Activated effector memory CD4-positive, alpha-beta T cell treated with Interleukin-2 at 50 U/mL for 16 hours (primary cell): Measurements from ENCODE around the gene GRID1.

Source experiments
- DNase-seq: peaks from one replicate; pipeline ENCODE4 v3.0.0-alpha.2; 2020

GRID1 gene

DNA sequence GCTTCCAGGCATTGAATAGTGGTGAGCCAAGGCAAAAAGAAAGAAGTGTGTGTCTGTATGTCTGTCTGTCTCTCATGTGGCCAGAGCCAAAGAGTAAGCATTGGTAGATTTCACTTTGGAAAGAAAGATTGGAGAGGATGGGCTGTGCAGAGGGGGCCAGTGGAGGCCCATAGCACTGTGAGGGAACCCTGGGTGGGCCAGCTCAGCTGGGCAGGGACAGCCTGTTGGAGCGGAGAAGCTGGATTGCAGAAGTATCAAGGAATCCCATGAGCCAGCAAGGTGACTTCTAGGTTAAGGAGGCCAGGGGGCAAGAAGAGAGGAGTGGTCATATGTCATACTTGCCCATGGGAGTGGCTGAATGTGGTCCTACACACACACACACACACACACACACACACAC lies 1.5 kb upstream of the GRID1 start:
- DNase-seq = no peak

DNA sequence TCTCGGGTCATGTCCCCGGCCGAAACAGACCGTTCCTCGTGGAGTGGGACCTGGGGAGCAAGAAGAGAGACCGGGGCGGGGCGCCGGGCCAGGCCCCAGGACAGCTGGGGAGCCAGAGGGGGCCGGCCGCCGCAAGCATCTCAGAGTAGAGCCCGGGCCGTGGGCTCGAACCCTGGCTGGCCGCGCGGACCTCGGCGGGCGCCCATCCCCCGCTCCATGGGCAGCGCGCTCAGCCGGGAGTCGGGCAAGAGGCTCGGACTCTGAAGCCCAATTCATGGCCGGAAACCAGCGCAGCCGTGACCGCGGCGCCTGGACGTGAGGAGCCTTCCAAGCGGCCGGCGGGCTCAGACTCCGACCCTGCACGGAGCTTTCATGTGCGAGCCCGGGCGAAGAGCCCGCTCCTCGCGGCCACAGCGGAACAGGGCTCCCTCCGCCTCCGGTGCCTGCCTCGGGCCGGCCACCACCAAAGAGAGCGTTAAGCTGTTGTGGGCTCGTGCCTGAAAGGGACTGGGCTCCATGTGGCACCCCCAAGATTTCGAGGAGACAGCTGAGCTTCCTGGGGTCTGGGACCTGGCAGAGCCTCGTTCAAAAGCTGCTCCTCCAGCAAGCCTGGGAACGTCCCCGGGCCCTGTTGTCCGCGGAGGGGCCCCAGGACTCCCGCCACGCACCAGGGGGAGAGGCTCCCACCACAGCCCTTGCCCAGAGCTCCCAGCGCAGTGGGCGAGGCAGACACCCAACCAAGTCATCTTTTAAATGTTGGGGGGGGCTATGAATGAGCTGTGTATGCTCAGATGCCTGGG lies 757 bp upstream of the GRID1 start:
- no peak for DNase-seq

DNA sequence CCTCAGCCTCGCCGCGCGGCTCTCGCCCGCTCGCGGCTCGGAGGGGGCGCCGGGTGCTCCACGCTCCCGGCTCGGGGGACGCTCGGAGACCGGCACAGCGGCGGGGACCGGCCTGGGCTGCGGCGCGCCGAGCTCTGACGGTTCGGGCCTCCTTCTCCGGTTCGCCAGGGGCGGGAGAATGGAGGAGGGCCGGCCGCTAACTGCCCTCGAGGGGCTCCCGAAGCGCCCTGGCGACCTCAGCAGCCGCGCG lies 232 bp upstream of the GRID1 start:
- DNase-seq = no peak

DNA sequence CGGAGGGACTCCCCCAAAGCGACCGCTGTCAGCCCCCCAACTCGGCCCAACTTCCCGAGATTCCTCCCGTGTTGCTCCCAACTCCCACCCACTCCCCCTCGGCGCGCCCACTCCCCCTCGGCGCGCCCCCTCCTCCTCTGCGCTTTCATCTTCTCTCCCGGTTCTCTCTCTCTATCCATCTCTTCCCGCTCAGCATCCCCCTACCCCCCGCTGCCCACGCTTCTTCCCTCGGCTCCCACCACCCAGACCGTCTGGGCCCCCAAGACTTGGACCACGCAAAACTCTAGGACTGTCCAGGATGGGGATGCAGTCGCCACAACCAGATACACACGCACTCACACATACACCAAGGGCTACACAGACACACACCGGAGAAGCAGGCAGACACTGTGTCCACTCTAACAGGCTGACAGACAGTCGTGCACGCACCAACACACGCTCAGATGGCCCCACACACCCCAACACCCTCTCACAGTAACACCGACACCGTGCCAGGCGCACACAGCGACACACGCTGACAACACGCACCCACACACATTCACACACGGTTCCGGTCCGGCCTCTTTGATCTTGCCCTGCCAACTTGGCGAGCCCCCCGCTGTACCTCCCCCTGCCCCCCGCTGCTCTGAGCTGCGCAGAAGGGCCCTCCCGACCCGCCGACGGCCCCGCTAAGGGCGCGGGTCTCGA lies 1.1 kb downstream of the GRID1 start:
- no peak for DNase-seq

DNA sequence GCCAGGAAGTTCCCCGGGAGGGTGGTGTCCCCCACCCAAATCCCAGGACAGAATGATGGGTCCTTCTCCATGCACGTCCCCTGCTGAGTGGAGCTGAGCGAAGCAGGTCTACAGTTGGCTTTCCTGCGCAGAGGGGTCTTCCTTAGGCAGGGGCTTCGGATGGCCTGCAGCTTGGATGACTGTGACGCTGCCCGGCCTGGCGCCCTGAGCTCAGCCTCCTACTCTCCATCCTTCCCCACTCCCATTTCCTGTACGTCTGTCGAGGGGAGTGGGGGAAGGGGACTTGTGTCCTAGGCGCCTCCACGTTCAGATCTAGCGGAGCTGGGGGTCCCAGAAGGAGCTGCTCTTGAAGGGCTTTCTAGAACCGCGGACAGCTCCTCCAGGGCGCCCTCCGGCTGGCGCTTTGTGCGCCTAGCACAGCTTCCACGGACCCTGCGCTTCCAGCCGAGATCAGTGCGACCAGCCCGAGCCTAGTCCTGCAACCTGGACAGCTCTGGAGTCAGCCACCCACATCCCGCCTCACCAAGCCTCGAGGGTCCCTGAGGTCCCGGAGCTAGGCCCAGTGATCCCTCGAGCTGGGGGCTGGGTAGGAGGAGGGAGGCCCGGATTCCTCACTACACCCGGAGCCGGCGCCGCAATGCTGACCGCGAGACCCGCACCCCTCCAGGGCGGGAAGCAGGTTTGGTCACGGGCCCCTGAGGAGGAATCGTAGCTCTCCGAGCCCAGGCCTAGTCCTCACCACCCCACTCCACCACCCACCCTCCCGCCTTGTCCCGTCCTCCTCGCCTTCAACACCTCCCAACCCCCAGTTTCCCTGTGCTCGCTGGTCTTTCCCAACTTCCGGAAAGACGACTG lies 1.9 kb downstream of the GRID1 start:
- no peak for DNase-seq

DNA sequence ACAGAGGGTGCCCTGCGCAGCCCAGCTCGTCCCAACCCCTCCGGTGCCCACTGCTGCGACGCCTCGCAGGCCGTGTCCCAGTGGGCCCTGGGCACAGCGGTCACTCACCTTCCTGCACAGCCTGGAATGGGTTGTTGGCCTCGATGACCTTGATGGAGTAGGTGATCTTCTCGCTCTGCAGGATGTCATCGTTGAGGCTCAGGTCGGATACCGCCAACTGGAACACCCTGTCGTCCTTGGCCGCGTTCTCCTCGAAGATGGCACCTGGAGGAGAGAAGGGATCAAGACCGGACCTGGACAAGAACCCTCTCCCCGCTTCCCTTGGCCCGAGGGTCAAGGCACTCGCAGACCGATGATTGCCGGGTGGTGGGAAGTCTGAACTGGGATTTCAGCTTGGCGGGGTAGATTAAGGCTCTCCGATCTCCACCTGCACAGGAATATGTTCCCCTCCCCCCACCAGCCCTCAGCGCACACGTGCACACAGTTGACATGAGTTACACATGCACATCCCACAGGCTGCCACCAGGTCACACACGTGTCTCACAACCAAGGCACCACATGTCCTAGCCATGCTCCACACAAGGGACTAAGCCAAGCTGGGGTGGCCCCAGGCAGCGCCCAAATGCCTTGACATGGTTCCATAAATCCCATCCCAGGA lies 2.6 kb downstream of the GRID1 start:
- DNase-seq = no peak

DNA sequence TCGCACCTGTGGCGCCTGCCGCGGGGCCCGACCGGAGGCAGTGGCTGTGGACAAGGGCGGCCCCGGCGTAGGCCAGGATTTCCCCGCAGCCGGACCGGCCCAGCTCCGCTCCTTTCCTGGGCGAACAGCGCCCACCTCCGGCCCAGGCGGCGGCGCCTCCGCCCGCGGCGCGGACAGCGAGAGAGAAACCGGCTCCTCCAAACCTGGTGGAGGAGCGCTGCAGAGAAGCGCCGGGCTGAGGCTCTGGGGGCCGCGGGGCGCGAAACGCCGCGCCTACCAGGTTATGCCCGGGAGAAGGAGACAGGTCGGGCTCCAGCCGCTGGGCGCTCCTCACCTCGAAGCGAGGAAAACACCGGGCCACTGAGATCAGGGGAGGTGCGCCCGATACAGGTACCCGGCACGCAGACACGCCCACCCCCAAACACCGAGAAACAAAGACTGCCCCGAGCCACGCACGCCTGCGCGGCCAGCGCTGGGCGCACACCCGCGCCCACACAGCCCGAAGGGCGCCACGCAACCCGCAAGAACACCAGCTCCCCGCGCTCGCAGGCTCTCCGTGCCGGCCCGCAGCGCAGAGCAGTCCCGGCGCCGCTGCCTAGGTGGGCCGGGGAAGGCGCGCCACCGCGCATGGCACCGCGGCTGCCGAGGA lies 3.3 kb downstream of the GRID1 start:
- no peak for DNase-seq

DNA sequence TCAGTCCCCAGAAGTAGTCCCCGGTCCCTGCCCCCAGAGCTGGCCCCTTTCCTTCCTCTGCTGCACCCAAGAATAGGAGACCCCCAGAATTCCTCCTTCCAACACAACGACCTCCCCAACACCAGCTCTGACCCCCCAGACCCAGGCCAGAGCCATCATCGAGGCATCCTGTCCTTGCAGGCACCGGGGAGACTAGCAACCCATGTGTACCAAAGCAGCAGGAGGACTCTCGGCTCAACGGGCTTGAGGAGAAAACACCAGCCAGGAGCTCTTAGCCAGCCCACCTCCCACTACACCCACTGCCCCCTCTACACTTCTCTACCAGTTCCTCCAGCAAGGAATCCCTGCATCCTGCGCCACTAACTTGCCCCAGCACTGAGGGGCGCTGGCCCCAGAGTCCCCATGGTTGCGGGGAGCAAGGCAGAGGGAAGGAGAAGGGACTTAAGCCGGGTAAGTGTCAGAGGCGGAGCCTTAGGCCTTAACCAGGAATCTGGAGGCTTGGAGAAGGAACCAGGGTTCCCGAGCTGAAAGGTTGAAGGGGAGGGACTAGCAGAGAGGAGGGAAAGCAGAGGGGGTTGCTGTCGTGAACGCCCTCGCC lies 3.9 kb downstream of the GRID1 start:
- DNase-seq = no peak

DNA sequence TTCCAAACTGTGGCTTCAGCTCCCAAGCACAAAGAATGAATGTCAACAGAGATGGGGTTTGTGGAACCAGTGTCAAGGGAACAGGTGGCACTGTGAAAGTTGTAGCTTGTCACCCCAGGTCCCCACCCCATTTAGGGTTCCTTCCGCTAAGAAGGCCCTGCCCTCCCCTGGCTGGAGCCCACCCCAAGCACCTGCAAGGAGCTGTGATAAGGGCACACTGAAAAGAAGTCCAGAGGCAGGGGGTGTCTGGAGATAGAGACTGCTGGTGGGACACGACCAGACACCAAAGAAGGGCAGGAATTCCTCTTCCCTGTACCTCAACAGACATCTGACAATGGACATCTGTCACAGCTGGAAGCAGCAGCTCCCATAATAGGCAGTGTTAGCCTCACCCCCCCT lies 4.5 kb downstream of the GRID1 start:
- no peak for DNase-seq

DNA sequence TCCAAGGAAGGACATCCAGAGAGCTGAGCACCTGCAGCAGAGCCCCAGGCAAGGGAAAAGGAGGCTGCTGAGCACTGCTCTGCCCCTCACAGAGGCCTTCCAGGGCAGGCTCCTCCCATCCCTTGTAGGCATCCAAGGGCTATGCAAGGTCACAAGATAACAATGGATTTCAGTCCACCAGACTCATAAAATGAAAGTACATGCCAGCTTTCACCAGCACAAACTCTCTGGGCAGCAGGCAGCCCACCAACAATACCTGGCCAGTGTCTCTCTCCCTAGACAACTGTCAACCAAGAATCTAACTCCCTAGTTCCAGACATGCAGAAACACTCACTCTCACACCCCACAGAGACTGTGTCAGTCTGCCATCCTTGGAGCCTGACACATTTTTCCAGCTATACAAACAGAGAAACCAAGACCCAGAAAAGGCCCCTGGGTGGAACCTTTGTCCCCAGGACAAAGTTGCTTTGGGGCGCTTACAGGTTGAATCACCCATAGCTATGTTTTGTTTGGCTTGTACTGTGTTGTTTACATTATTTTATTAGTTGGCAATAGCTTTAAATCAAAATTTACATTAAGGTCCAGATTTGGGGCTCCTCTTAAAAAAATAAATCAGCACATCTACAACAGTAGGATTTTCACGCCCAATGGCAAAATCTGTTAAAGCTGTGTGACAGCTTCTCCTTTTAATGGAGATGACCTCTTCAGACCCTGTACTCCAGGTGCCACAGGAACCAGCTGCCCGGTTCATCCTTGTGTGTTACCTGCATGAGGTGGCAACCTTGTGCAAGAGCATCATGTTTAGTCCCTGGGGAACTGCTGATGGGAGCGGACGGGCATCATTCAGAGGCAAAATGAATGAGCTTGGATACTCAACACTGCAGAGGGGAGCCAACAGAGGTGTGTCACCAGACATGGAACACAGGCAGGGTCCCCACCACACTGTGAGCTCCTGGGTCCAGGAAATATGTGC lies 5.2 kb downstream of the GRID1 start:
- no peak for DNase-seq

DNA sequence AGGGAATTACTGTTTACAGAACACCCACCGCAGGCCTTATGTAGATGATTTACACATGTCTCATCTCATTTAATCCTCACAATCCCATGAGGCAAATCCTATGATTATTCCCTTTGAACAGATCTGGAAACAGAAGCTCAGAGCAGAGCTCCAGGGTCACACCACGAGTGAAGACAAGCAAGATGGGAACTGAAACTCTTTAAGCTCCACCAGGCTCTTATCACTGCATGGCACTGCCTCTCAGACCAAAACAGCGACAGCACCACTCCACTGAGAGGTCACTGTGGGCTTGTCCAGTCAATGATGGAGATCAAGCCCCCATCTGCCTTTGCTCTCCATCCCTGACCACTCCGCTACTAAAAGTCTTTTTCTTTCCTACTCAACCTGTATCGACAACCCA lies 5.9 kb downstream of the GRID1 start:
- DNase-seq = no peak

DNA sequence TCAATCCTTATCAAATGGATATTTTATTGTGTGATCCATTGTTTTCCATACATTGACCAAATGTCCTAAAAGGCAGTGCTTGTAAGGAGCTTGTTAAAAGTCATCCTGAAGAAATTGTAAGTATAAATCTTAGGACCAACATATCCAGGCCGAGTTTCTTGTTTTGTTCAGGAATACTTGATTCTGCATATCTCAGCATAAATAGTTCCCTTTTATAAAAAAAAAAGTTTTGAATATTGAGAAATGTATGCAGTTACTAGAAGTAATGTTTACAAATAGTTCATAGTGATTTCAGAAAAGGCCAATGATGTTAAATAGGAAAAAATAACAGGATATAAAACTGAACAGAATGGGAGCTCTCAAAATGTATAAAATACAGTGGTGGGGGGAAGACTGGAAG lies 6.6 kb downstream of the GRID1 start:
- no peak for DNase-seq

DNA sequence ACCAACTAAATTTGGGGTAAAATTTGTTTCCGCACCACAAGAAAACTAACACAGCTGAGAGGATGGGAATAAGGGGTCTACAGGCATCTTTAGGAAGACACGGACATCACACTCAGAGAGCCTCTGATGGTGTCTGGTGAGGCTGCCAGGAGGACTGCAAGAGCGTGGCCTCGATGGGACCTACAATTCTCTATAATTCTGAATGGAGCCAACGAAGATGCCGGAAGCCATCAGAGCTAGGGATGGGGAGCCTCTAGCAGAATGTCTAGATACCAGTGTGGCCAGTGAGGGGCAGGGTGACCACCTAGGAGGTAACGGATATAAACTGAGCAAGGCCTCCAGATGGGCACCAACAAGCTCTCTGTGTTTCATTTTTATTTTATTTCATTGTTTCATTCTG lies 7.5 kb downstream of the GRID1 start:
- no peak for DNase-seq

DNA sequence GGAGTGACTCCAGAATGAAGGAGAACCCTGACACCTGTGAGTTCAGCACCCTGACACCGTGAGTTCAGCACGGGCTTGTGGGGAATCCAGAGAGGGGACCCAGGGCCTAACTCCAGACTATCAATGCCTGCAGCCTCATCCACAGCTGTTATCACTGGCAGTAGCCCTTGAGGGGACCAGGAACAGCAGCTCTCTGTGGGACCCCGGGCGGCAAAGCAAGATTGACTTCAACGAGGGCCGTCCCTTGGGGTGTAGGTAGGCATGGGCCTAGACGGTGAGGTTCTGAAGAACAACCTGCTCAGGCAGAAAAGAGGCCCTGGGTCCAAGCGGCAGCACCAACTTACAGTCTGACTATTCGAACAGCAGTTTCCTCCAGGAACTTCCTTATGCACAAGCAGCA lies 8.9 kb downstream of the GRID1 start:
- DNase-seq = no peak

DNA sequence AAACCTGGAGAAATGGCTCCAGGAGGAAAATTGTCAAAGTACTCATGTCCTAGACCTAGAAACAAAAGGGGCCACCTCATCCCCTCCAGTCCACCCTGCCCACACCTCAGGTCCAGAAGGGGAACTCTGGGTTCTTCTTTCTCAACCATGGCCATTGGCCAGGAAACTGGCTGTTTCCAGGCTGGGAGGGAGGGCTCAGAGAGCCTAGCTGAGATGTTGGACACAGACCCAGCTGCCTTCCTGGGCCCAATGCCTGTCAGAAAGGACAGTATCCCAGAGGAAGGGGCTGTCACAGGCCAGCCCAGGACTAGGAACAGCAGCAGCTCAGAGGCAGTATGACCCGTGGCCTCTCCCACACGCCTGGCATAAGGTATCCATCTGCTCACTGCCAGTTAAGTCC lies 9.6 kb downstream of the GRID1 start:
- no peak for DNase-seq

DNA sequence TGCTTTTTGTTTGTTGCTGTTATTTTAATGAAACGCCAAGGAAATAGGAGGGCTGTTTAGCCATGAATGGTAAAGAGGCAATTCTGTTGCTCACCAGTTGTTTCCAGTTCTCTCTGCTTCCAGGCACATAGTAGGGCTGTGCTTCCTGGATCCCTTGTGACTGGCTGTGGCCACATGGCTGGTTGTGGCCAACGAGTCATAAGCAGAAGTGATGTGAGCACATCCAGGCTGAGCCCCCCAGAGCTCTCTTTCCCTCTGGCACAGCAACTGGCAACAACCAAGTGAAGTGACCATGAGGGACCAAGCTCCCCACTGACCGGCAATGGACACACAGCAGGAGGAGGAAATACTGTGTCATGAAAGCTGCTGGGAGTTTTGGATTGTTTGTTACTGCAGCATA lies 10.3 kb downstream of the GRID1 start:
- DNase-seq = no peak

DNA sequence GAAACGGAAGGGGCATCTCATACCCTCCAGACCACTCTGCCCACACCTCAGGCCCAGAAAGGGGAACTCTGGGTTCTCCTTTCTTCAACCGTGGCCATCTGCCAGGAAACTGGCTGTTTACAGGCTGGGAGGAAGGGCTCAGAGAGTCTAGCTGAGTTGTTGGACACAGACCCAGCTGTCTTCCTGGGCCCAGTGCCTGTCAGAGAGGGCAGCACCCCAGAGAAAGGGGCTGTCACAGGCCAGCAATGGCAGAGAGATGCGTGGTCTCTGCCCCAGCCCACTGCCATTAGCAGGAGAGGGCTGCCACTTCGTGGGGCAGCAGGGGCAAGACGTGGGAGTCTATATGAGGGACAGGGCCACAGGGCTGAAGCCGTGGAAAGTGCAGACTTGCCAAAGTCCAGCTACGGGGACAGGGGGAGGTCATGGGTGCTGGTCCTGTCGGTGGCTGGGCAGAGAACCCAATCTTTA lies 11.0 kb downstream of the GRID1 start:
- no peak for DNase-seq

DNA sequence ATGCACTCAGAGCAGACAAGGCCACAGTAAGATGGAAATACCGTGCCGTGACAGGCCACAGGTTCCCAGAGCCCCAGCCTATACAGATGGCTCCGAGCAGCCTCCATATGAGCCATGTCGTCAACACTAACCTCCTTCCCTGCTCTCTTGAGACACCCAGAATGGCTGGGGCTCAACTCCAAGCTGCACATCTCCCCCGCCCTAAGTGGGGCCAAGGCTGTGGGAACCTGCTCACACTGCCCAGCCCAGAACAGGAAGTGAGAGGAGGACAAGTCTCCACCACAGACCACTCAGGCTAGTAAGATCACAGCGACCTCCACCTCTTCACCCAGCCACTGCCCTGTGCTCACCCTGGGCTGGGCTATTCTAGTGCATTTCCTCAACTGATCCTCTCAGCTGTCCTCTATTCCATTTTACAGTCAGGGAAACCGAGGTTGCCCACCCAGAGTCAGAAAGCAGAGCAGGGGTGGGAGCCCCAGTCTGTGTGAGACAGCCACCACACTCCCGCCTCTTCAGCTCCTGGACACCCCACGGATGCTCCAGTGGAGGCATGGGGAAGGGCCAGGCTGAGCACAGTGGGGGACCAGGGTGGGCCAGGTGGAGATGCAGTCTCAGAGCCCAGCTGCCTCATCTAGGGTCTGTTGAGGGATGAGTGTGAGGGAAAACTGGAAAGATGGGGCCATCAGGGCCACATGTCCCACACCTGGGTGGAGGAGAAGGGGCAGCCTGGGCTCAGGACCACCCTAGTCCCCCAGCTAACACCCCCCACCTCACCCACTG lies 11.6 kb downstream of the GRID1 start:
- DNase-seq = no peak

DNA sequence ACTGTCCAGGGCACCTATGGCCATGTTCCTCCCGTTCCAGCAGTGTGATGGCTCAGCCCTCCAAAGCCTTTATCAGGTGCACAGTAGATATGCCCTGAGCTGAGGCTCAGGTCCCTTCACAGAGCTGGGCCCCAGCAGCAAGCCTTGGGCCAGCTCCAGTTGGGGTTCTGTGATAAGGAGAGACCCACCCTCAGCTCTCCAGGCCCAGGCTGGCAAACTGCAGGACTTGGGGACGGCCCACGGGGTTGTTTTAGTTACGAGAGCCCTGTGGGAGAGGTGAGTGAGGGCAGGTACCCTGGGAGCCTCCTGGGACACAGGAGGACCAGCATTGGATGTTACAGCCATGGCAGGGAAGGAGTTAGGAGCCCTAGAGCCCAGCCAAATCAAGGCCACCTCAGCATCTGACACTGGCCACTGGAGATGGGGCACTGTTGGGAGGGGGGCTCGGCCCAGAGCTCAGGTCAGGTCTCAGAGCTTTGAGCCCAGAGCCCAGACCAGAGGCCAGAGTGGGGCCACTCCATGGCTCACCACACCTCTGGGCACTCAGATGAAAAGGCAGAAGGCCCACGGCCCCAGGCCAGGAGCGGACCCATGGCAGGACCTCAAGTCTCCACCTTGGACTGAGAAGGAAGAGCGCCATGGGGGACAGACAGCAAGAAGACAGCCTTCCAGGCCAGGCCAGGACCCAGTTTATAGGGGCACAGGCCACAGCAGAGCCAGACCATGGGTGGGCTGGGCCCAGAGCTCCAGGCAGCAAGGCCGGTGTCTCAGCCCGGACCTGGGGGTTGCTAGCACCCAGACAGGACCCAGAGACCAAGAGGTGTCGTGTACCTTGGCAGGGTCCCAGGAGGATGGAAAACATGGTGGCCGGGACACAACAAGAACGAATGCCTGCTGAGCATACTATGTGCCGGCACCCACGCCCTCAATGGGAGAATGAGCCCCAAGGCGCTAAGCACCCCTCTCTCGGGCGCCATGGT lies 12.8 kb downstream of the GRID1 start:
- no peak for DNase-seq
